Activated T-cell treated with anti-CD3 and anti-CD28 coated beads, Interleukin-2, amount 50 U/mL, for 1 hour (primary cell): ENCODE measurements around the gene SPPL3.
"Not testable (repeated sequence)": the region's sequence is repeated elsewhere in the genome, so short reads cannot be mapped to it uniquely, and the experiment has no call there.

ENCODE experiments used
- DNase-seq: peaks from one replicate; pipeline ENCODE4 v3.0.0-alpha.2; 2020

Gene SPPL3

DNA sequence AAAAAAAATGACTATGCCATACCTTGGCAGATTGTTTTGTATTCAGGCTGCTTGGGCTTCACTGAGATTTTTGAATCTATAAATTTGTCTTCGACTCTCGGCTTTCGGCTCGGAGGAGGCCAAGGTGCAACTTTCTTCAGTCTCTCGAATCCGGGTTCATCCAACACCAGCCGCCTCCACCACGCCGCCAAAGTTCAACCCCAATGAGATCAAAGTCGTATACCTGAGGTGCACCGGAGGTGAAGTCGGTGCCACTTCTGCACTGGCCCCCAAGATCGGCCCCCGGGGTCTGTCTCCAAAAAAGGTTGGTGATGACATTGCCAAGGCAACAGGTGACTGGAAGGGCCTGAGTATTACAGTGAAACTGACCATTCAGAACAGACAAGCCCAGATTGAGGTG is 12.4 kb upstream of the SPPL3 start:
- no peak for DNase-seq

DNA sequence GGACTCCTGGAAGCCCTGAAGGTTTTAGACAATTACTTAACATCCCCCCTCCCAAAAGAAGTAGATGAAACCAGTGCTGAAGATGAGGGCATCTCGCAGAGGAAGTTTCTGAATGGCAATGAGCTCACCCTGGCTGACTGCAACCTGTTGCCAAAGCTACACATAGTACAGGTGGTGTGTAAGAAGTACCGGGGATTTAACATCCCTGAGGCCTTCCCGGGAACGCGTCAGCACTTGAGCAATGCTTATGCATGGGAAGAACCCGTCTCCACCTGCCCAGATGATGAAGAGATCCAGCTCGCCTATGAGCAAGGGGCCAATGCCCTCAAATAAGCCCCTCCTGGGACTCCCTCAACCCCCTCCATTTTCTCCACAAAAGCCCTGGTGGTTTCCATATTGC is 10.6 kb upstream of the SPPL3 start:
- no peak for DNase-seq

DNA sequence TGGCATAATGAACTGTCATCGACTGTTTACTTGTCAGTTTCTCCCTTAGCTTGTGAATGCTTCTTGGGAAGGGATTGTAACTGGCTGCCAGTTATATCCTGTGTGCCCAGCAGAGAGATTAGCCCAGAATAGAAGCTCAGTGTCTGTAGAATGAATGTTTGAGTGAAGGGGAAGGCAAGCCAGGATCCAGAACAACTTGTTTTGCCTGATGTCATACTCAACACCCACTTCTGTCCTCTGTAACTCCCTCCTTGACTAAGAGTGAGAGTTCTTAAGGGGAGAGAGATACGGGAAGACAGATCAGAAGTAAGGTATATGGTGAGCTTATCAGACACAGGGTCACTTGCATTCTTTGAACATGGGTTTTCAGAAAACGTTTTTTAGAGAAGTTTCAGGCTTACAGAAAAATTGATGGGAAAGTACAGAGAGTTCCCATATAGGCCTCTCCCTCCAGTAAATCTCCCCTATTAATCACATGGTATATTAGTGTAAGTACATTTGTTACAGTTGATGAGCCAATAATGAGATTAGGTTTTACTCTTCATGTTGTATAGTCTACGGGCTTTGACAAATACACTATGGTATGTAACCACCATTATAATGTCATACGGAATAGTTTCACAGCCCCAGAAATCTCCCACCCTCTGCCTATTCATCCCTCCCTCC is 5.6 kb upstream of the SPPL3 start:
- DNase-seq, result no peak

DNA sequence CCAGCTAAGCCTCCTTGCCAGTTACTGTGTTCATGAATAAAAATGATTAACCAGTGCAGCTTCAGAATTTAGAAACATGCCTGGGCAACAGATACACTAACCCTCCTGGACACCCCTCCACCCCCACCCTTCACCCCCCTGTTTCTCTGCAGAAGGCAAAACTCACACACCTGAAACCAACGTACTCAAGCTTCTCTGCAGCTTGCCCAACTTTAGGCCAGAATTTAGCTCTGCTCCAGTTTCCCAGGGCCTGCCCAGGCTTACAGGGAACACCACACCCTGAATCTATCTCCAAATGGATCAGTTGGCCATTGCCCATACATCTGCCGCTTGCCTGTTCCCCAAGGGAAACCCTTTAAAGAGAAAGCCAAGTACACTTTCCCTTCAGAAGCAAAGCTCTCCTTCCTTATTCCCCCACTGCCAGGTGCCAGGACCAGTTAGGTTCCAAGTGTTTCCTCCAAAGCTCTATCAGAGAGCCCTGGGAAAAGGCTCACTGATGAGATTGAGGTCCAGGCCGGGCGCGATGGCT is 1.8 kb upstream of the SPPL3 start:
- no peak for DNase-seq

DNA sequence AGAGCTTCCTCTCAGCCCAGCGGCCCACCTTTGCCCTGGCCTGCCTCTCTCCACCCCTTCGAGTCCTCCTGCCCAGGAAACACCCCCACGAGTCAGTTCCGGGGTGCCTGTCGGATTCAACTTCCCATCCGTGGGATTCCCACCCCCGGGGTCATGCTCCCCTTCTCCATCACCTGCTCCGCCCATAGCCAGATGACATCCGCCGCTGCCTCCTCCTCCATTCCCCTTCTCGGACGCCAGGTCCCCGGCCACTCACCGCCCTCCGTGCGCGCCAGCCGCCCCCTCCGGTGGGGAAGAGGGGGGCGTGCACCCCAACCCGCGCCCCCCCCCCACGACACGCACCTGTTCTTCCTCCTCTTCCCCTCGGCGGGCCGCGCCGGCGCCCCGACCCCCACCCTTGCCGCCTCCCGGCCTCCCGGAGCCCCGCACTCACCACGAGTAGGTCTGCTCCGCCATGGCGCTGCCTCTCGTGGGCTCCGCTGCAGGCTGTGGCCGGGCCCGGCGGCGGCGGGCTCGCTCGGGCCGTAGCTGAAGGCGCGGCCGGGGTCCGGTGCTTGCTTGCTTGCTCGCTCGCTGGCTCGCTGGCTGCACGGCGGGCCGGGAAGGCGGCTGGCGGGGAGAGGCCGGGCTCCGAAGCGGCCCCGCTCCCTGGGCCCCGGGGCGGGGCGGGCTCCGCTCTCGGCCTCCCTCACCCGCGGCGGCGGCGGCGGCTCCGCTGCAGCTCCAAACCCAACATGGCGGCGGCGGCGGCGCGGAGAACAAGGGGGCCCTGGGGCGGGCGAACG is 554 bp downstream of the SPPL3 start:
- DNase-seq, result peak; percentile 68

DNA sequence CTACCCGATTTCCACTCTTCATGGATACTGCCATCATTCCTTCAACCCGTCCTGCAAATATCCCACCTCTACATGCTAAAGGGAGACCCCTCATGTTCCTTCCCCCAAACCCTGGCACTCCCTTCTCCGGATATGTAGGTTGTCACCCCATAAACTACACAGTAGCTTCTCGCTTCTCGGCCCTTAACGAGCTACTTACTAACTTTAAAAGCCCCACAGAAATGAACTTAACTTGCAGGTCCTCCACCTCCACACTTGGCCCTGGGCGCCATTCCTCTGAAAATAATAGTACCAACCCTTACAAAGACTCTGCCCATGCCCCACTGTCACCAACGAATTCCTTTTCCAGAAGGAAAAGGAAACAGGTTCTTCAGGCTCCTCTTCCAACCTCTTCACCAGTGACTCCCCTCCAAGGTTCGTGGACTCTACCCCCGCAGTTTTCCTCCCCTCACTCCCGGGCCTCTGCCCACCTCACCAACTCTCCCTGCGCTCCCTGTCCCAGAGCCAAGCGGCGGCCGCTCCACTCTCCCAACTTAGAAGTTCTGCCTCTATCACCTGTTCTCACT is 1.2 kb downstream of the SPPL3 start:
- no peak for DNase-seq

DNA sequence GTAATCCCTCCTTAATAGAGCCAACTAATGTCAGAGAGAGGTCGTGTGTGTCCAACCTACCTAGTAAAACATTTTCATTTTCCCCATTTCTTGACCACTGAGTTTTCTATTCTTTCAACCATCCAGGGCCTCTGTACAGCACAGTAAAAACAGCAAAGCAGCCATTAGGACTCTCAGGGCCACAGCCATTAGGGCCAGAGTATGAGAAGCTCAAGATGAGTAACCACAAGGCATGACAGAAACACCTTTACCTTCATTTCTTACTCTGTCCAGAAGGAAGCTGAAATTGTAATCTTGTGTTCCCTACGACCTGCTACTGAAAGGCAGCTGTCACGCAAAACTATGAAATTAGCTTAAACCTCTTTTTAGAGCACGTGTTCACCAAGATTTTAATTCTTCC is 2.3 kb downstream of the SPPL3 start:
- DNase-seq, result no peak

DNA sequence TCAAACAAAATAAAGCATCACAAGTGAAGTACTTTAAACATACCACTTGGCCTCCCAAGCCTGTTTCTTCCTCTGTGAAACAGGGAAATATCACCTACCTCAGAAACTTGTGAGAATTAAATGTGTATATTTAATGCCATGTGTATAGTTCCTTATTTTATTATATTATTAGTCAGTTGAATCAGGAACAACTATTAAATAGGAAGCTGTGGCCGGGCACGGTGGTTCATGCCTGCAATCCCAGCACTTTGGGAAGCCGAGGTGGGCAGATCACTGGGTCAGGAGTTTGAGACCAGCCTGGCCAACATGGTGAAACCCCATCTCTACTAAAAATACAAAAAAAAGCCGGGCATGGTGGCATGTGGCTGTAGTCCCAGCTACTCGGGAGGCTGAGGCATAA is 3.1 kb downstream of the SPPL3 start:
- DNase-seq, result not testable (repeated sequence)

DNA sequence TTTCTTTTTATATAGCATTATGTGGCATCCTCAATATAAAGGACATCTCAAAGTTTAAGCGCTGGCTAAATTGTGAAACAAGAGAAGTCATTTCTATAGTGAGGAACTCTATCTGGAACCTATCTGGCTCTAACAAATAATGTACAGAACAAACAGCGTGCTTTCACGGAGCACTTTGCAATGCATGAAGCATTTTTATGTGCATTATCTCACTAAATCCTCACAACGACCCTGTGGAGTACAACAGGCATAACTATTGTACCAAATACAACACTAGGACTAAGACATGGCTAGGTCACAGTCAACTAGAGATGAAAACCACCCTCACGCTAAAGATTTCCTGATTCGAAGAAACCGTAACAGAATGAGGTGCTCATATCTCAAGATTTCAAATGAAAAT is 8.6 kb downstream of the SPPL3 start:
- no peak for DNase-seq

DNA sequence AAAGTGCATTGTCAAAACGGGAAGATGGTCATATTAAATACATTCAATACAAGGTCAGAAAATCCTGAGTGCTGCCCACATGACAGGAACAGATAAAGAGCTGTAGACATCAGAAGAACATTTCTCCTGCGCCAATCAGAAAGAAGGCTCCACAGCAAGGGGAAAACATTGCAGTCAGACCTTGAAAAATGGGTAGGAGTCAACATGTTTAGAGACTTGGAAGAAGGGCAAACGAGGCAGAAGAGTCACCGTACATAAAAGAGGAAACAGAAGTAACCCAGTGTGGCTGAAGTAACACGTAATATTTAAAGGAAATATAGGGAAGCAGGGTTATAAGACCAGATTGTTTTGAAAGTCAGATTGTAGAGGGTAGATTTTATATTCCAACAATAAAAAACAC is 11.9 kb downstream of the SPPL3 start:
- no peak for DNase-seq

DNA sequence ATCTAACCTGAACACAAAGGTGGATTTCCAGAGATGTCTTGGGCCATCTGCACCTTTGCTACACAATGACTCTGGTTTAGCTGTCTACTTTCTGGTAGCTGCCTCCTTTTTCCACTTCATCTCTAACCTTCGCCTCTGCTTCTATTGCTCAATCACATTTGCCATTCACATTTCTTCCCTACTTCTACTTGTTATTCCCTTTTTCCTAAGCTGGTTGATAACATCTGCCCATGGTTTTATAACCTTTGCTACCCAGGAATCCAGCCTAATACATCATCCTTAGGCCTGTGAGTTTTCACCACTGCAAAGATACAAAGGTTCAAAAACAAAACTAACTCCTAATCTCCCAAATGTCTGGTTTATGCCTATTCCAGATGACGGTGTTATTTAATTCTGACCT is 13.2 kb downstream of the SPPL3 start:
- DNase-seq, result no peak

DNA sequence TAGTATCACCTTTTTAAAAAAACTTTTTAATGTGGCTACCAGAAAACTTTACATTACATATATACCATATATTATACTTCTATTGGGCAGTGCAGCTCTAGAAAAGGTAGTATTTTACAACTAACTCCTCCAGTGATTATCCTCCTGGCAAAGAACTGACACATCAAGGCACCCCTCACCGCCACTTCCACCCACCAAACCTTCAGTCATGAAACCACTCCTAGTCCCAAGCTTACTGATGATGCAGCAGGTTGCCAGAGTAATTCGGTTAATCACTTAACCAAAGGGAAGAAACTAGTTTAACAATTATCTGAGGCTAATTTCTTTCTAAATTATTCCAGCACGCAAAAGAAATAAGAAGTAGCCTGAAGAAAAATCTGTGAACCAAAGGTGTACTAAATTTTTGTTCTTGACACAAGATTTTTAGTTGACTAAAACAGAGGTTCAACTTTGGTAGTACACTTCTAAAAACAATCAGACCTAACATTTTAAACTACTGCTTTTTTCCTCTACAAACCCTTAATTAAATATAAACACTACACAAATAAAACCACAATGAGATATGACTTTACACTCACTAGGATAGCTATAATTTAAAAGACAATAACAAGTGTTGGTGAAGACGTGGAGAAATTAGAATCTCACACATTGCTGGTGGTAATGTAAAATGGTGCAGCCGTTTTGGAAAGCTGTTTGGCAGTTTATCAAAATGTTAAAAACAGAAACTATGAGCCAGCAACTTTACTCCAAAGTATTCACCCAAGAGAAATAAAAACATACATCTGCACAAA is 16.7 kb downstream of the SPPL3 start:
- no peak for DNase-seq

DNA sequence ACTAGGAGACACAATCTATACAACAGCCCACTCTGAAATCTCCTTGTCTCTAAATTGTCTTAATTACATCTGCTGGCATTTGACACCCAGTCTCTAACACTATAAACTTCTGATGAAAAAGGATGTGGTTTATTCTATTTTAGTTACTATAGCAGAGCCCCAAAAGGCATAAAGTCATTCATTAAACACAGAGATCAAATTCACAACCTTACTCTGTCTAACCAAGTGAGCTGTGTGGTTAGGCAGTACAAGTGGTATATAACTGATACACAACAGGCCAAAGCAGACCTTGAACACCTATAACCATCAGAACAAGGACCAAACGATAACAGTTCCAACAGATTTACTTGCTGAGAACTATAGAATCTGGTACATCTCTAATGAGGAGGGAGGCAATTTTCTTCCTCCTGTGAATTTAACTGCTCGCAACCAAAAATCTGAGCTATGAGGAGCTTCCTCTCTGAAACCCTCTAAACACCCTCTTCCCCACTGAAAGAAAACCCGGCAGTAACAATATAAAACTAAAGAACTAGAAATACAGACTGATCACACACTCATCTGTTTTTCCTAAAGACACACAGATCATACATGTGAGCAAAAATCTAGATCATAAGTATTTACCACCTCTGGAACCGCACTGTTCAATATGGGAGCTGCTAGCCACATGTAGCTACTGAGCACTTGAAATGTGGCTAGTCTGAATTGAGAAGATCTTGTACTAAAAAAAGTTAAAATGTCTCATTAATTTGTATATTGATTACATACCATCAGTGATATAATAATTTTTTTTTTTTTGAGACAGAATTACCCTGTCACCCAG is 17.7 kb downstream of the SPPL3 start:
- DNase-seq, result no peak

DNA sequence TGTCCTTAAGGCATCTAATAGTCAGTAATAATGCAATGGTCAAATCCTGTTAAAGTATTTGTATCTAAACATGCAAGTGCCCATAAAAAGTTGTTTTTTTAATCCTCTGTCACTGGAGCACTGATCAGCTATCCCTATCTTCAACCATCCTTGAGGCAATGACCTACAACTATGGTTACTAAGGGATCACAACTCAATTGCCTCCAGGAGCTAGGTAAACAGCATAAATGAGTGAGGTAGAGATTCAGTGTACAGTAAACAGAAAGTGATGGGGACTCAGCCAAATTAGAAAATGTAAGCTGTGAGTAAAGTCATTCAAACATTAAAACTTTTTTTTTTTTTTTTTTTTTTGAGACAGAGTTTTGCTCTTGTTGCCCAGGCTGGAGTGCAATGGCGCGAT is 18.6 kb downstream of the SPPL3 start:
- DNase-seq, result no peak

DNA sequence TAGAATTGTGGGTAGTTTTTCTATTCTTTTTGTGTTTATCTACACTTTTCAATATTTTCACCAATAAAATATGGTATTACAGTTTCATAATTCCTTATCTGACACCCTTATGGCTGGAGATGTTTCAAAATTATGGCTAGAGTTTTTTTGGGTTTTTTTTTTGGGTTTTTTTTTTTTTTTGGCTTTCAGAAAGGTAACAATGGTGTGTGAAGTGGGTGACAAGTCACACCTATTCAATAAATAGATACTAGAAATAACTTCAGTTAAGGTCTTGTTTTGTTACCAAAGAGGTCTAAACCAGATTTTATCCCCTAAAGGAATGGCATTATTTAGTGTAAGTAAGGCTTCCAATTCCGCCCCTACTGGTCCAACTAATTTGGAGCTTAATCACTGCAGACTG is 19.5 kb downstream of the SPPL3 start:
- no peak for DNase-seq

DNA sequence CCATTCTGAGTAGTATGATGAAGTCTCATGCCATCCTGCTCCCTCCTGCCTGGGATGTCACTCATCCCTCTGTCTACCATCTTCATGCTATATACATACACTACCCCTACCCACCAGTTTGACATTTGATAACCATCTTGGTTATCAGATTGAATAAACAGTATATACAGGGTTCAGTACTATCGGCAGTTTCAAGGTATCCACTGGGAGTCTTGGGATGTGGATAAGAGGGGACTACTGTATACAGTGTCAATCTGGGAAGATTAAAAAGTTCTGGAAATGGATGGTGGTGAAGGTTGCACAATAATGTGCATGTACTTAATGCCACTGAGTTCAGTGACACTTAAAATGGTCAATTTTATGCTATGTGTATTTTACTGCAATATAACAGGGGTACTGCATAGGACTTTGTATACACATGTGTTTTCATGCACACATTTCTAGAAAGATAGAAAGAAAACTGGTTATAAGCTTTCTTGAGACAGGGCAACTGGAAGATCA is 22.1 kb downstream of the SPPL3 start:
- DNase-seq, result no peak

DNA sequence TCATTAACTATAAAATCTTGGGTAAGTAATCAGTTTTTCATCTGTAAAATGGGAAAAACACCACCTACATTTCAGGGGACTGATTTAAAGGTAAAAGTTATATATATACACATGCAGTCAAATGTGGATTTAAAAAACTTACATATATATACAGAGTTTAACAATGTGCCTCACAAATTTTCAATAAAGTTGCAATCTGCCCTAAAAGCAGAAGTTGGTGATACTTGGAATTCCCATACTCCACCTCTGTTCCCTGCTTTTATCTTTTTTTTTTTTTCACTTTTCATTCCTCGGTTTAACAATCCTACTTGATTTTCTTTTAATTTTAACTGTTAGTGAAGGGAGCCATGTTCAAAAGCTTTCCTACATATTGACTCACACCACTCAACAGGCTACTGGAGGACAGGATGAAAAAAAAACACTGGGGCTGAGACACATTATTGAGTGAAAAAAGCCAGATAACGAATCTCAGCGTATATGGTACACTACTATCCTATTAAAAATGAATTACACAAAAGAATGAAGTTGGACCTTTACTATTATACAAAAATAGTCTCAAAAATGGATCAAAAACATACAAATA is 24.3 kb downstream of the SPPL3 start:
- no peak for DNase-seq

DNA sequence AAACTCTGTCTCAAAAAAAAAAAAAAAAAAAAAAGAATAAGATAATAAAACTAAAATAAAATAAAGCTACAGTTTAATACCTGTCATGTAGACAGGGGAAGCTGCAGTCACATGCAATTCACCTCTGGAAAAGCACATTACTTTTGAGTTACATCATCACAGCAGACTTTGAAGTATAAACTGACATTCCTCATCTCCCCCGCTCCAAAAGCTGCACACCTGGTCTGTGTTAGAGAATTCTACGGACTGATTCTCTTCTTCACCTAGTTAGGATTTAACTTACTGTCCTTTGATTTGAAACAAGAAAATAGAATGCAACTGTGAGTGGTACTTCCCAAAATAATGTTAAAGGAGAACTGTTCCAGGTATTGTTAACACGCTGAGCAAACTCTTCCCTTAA is 25.1 kb downstream of the SPPL3 start:
- no peak for DNase-seq

DNA sequence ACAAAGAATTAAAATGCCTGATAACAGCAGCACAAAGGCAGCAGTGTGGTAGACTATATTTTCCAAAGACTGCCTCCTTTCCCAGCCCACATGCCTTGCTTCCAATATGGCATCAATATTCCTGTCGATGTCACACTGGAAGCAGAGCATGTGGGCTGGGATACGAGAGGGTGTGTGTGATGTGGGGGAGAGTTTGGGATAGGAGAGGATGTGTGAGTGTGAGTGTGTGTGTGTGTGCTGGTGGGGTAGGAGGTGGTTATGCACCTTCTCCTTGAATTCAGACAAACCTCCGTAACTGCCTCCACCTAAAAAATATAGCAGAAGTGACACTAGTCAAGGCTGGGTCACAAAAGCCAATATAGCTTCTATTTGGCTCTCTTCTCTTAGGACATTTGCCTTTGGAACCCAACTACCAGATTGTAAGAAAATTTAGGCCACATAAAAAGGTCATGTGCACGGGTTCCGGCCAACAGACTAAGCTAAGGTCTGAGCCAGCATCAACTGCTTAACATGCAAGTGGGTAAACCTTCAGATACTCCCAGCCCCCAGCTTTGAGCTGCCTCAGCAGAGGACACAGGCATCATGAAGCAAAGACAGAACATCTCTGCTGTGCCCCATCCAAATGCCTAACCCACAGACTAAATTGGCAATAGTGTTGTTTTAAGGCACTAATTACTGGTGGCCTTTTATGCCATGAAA is 29.5 kb downstream of the SPPL3 start:
- no peak for DNase-seq

DNA sequence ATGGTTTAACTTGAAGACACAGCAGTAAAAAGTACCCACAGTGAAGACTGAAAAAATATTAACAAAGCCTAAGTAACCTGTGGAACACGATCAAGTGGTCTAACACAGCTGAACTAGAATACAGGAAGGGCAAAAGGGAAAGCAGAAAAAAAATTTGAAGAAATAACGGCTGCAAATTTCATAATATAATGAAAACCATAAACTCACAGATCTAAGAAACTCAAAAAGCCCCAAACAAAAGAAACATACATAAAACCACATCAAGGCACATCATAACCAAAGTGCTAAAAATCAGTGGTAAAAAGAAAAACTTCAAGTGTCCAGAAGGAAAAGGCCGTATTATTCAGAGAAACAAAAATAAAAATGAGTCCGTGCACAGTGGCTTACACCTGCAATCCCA is 30.9 kb downstream of the SPPL3 start:
- no peak for DNase-seq

DNA sequence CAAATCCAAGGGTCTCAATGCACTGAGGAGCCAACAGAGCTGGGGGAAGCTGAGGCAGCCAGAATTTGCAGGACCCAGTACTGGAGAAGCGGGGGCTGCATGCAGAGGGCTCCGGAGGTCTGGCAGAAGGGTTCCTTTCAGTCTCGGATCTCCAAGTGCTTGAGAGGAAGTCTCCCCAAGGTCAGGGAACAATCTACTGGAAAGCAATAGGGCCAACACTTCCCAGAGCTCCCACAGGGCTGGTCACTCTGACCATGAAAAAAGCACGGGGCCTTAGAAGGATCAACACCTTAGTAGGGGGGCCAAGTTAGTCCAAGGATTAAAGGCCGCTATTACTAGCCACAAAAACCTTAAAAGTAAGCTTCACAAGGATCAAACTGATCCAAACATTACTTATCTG is 31.7 kb downstream of the SPPL3 start:
- no peak for DNase-seq
